GM18907 (cell line): ENCODE measurements around the gene HOXC9.

Source experiments
- ATAC-seq: cut with Tn5 transposase; IDR thresholded peaks from one replicate; pipeline ENCODE4 v1.9.1; 2021; ENCODE audit warnings: mild to moderate bottlenecking, moderate library complexity; ENCODE audit not compliant: unreplicated experiment

Gene HOXC9

GRCh38 chr12:53986686-53987483 is 13.1 kb upstream of the HOXC9 start:
- no peak for ATAC-seq

- ATAC-seq = no peak
Measured at GRCh38 chr12:53987787-53988230, 12.2 kb upstream of the HOXC9 start.

GRCh38 chr12:53988541-53989226 is 11.3 kb upstream of the HOXC9 start:
- ATAC-seq = no peak

- ATAC-seq = no peak
Measured at GRCh38 chr12:53989227-53990113, 10.5 kb upstream of the HOXC9 start.

- no peak for ATAC-seq
Measured at GRCh38 chr12:53990311-53991076, 9.5 kb upstream of the HOXC9 start.

- no peak for ATAC-seq
Measured at GRCh38 chr12:53991077-53991460, 8.9 kb upstream of the HOXC9 start.

GRCh38 chr12:53992377-53992889 is 7.5 kb upstream of the HOXC9 start:
- ATAC-seq = no peak

- ATAC-seq = no peak
Measured at GRCh38 chr12:53993162-53994008, 6.6 kb upstream of the HOXC9 start.

GRCh38 chr12:53994009-53994263 is 6.0 kb upstream of the HOXC9 start:
- ATAC-seq = no peak

- no peak for ATAC-seq
Measured at GRCh38 chr12:53994264-53995001, 5.5 kb upstream of the HOXC9 start.

- no peak for ATAC-seq
Measured at GRCh38 chr12:53995002-53995377, 5.0 kb upstream of the HOXC9 start.

GRCh38 chr12:53995378-53996239 is 4.4 kb upstream of the HOXC9 start:
- no peak for ATAC-seq

- no peak for ATAC-seq
Measured at GRCh38 chr12:53996240-53997203, 3.4 kb upstream of the HOXC9 start.

GRCh38 chr12:53997204-53998109 is 2.5 kb upstream of the HOXC9 start:
- no peak for ATAC-seq

- ATAC-seq = no peak
Measured at GRCh38 chr12:53998110-53998899, 1.7 kb upstream of the HOXC9 start.
